GF-D8 (cell line): ENCODE measurements around the gene AGMO.
"Not testable (repeated sequence)": the region's sequence is repeated elsewhere in the genome, so short reads cannot be mapped to it uniquely, and the experiment has no call there.

Source experiments
- DNase-seq: peaks from one replicate; lab custom pipeline; 2025; lab: John Stamatoyannopoulos, UW

The AGMO gene

DNA sequence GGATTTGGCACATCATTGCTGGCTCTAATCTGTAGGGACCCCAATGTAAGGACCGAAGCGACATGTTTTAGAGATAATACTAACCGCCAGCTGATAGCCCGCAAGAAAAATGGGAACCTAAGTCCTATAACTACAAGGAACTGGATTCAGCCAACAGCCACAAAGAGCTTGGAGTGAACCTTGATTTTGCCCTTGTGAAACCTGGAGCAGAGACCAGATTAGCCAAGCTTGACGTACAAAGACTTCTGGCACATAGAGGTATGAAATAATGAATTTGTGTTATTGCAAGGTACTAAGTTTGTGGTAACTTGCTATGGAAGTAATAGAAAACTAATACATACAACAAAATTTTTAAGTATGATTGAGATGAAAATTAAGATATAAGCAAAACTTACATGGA lies 246.9 kb downstream of the AGMO start:
- DNase-seq = no peak

DNA sequence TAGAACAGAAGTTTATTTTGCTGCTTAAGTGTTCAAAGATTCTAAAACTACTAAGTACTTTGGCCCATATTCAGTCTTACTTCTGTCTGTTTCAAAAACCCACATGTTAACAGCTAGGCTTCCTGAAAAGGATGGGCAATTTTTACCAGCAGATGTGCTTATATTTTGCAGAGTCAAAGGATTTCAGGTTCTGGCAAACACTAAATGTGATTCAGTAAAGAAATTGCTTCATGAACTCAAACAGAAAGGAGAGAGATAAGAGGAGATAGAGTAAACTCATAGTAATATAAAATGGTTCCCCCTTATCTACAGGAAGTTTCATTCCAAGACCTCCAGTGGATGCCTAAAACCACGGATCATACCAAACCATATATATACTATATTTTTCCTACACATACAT lies 248.5 kb downstream of the AGMO start:
- no peak for DNase-seq

DNA sequence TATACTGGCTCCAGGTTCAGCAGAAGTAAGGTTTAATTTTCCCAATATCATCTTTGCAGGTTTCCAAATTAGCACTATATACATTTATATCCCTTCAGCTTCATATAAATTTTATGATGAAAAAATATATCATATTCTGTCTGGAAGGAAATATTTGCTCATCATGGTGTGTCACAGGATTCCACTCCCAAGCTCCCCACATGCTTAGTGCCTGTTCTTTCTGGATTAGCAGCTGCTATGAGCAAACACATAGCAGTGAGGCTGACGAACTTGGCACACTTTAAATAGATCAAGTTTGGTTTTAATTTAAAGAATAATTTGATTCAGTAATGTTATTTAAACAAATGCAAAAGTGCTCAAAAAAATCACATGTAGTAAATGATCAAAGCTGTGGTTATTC lies 251.9 kb downstream of the AGMO start:
- no peak for DNase-seq

DNA sequence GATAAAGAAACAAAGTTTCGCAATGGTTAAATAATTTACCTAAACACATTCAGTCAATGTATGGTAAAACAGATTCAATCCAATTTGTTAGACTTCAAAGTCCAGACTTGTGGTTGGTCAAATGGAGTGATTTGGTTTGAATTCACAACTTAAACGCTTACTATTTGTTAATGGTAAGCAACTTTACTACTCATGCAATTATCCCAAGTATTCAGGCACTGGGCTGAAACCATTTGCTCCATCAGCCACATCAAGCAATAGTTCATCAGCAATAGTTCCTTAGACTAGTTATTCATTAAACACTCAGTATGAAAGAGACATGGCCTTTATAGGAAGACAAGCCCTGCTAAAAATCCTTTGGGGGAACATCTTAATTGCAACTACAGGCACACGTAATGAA lies 253.0 kb downstream of the AGMO start:
- no peak for DNase-seq

DNA sequence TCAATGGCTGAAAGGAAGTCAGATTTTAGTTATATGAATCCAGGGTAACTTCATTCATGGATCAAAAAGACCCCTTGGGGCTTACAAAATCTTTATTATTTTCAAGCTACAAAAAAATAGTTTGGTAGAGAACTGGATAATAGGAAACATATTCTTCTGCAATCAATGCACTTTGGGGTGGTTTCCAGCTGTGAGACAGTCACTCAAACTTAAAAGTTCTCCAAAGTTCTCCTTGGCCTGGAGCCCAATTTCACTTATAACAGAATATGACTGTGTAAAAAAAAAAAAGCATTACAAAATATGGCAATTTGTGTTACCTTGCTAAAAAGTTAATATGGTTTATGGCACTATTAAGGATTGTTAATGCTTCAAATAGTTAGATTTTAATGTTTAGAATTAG lies 255.5 kb downstream of the AGMO start:
- no peak for DNase-seq

DNA sequence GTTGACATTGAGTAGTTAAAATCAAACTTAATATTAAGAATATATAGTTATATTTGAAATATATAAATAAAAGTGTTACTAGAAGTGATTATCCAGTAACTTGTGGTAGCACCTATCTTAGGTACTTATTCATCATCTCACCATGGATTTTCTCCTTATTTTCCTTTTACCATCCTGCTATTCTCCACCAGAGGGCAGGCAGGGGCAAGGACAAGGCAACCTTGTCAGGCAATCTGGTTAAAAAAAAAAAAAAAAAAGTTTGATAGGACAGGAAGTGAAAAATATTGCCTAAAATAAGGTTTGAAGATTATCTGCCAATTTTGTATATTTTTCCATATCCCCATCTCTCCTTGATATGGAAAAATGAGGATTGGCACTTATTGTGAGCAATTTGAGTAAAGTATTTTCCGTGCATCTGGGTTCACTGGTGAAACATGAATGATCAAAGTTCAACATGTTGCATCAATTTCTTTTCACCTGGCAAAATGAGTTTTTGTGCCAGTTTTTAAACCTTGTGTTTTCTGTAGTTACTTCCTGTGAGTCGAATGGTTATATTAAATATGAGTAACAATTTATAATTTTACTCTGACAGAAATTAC lies 256.7 kb downstream of the AGMO start:
- DNase-seq = no peak

GRCh38 chr7:15303357-15303756 lies 258.5 kb downstream of the AGMO start:
- no peak for DNase-seq

- DNase-seq = not testable (repeated sequence)
These were observed 260.8 kb downstream of the AGMO start for GRCh38 chr7:15300986-15301385.

DNA sequence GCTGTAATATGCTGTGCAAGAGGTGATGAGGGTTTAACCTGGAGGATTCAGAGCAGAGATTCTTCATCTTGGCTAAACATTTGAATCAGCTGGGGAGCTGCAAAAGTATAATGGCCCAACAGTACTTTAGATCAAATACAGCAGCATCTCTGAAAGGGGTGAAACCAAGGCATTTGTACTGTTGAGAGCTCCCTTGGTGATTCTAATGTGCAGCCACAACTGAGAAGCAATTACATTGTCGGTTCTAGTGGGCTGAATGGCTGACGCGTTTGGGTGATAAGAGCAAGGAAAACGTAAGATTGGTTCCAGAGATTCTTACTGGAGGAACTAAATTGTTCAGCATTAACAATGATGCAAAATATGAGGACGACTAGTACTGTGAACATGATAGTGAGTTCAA lies 269.7 kb downstream of the AGMO start:
- DNase-seq = no peak

GRCh38 chr7:15291699-15292098 lies 270.1 kb downstream of the AGMO start:
- no peak for DNase-seq

DNA sequence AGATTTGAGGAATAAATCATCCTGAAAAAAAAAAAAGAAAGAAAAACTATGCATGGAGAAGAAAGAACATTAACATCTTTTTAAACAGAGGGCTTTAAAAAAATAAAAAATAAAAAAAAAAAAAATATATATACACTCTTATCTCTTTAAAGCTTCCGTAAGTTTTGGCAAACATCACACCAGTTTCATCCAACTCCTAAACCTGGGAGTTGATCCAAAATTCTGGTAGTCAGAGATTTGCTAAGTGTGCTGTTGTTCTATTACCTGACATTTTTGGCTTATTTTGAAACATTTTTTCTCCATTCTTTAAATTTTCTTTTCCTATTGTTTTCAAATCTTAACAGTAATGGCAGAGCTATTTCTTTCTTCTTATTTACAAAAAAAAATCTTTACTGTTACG lies 273.1 kb downstream of the AGMO start:
- DNase-seq = no peak

- DNase-seq = no peak
These were observed 277.4 kb downstream of the AGMO start for GRCh38 chr7:15284396-15284795.

DNA sequence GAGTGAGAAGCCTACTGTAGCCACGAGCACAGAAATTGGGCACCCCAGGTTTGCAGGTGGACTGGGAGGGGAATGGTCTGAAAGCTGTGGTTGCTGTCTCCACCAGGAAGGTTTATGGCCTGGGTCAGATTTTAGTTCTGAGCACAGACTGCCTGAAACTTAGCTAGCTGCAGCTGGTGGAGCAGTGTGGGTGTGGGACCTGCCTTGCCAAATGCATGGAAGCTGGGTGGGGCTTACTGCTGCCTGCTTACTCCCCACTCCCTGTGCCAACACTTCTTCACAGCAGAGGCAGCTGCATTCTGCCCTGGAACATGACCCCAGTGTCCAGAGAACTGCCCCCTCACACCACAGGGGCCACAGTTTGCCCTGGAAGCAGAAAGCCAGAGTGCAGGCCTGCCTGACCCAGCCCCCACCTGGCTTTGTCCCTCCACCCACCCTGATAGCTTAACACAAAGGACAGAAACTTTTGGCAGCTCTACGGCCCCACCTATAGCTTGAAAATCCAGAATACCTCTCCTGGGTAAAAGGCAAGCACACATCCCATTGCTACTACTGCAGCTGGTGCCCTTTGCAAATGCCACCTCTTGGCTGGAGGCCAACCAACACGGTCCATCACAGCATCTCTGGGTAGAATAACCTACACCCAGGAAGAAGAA lies 281.6 kb downstream of the AGMO start:
- no peak for DNase-seq

GRCh38 chr7:15279640-15280039 lies 282.2 kb downstream of the AGMO start:
- DNase-seq = no peak

DNA sequence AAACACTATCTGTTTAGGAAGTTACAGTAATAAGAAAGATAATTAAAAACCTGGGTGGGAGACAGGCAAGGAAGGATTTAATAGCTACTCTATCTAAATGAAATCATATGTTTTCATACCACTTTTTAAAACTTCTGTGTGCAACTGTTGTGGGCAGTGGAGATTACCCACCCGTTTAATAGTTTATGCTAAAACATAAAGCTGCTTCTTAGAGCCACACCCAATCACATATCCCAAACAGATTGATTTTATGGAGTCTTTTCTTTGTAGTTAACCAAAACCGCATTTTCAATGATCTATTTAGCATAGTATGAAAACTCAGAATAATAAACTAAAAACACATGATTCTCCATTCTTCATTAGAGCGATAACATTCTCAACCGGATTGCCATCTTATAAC lies 304.1 kb downstream of the AGMO start:
- no peak for DNase-seq

- no peak for DNase-seq
These were observed 309.6 kb downstream of the AGMO start for GRCh38 chr7:15252181-15252580.

- no peak for DNase-seq
These were observed 313.3 kb downstream of the AGMO start for GRCh38 chr7:15248514-15248913.

DNA sequence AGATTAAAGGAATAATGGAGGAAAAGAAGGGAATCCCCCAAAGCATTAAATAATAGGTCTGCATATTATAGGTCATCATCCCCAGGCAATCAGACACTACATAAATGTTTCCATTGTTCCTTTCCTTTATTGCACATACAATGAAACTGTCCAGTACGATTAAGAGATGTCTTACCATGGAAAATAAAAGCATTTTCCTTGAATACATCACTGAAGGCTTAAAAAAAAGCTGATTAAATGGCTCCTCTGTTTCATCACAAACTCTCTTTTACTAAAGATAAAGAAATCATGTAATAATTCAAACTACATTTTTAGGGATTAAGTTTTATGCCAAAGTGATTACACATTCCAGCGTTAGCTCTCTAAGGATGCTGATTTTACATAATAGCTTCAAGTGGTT lies 316.0 kb downstream of the AGMO start:
- DNase-seq = no peak

- DNase-seq = peak; percentile 11
These were observed 322.0 kb downstream of the AGMO start for GRCh38 chr7:15239801-15240200.

GRCh38 chr7:15236952-15237351 lies 324.9 kb downstream of the AGMO start:
- DNase-seq = peak; percentile 66

DNA sequence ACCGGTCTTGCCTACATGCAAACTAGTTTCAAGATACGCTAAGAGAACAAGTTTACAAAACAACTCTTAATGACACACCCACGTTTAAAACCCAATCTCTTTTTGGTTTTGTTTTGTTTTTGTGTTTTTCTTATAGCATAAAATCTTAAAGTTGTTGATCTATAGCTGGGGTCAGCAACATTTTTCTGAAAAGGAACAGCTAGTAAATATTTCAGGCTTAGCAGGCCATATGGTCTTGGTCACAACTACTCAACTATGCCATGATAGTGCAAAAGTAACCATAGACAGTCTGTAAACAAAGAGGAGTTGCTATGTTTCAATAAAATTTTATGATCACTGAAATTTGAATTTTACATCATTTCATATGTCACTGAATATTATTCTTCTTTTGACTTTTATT lies 327.4 kb downstream of the AGMO start:
- no peak for DNase-seq

DNA sequence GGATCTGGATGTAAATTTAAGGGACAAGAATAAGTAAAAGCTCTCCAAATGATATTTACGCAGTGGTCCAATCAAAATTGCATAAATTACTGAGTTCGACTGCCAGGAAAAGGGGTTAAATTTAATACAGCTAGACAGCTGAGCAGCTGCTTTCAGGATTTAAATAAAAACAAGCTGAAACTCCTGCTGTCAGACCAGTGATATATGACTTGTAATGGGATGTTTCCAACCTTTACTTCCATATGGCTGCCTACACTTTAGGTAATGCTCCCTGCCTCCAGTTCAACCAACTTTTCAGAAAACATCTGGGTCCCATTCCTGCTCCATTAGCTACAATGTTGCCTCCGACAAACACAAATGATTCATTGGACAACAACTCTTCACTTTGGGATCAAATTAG lies 333.0 kb downstream of the AGMO start:
- DNase-seq = no peak

DNA sequence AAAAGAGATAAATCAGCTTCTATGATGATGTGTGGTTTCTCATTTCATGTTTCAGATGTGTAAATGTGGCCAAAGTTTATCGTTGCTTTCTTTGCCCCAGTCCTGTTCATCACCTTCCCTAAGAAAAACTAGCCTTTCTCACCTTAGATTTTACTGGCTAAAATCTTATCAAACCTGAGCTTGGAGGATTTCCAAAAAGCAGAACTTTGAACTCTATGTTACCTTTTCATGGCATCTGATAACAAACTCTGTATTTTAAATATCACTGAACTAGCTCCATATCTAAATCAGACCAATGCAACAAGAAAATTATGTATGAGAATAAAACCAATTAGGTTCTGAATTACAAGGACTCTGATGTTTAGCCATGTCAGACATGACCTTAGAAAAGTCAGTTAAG lies 335.8 kb downstream of the AGMO start:
- no peak for DNase-seq

DNA sequence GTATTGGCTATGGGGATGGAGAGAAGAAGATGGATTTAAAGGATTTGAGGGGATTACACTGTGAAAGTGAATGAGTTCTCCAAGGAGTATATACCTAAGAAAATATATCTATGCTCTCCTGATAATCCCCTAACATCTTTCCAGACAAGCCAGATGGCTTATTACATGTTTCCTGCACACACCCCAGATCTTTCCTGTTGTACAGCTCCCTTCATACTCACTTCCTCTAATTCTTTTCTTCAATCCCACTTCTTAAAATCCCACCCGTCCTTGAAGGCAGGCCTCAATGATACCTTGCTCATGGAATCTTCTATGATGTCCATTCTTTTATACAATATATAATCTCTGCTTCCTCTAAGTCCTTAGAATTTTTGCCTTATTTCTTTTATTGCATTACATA lies 342.1 kb downstream of the AGMO start:
- peak; percentile 44 for DNase-seq
